ENCODE measurements around the gene NELFCD. TPM values are rescaled to one million over a fixed set of nuclear protein-coding genes. Genes with fewer than 3 reads are reported as not detected.

The NELFCD gene
- total RNA-seq, 2 experiments from 2014 or later: 95.7 to 97.0 TPM

GRCh38 chr20:59015411-59015810 lies 34.4 kb downstream of the NELFCD start:
- no peaks in the 10 kb centered on the region for H3K9me3 ChIP-seq (ENCODE audit: control insufficient read depth in 1 of 2, insufficient read depth in 1 of 2, low read length in 2 of 2)
- Mint-ChIP-seq H3K9me3 (no peaks in the 10 kb centered on the region), H3K27ac (no peak overlapping the region), H3K4me3 (no peak overlapping the region), H3K4me1 (ENCODE audit: low read depth) (peaks cover 41% of the 10 kb centered on the region), H3K27me3 (no peaks in the 10 kb centered on the region), H3K36me3 (ENCODE audit: low read depth) (no peaks in the 10 kb centered on the region)
- TF ChIP-seq, protein P1, sequence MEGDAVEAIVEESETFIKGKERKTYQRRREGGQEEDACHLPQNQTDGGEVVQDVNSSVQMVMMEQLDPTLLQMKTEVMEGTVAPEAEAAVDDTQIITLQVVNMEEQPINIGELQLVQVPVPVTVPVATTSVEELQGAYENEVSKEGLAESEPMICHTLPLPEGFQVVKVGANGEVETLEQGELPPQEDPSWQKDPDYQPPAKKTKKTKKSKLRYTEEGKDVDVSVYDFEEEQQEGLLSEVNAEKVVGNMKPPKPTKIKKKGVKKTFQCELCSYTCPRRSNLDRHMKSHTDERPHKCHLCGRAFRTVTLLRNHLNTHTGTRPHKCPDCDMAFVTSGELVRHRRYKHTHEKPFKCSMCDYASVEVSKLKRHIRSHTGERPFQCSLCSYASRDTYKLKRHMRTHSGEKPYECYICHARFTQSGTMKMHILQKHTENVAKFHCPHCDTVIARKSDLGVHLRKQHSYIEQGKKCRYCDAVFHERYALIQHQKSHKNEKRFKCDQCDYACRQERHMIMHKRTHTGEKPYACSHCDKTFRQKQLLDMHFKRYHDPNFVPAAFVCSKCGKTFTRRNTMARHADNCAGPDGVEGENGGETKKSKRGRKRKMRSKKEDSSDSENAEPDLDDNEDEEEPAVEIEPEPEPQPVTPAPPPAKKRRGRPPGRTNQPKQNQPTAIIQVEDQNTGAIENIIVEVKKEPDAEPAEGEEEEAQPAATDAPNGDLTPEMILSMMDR (IDR thresholded peaks at IDR 0.05): no peak
- H3K4me3 ChIP-seq (ENCODE audit: low read length): no peak overlapping the region
- intact Hi-C loops (cut with DNase I, micrococcal nuclease): no loop called here
- H3K27ac ChIP-seq (ENCODE audit: low read depth in 1 of 2, low read length in 2 of 2): no peak overlapping the region
- ChIA-PET POLR2A (interaction anchor here (2.1 kb wide), 1 partner anchor 17 kb away, joined by 6 read pairs; the partner anchor contains the start of gene ATP5F1E), CTCF (no interaction called here)
- H3K36me3 ChIP-seq (ENCODE audit: insufficient read depth, low read length): peaks cover 2% of the 10 kb centered on the region
- ATAC-seq (ENCODE audit: poor library complexity) (no peak), DNase-seq (no peak)
- H3K27me3 ChIP-seq (ENCODE audit: control insufficient read depth in 1 of 2, insufficient read depth in 2 of 2, low read length in 2 of 2): no peaks in the 10 kb centered on the region
- H3K4me1 ChIP-seq (ENCODE audit: insufficient read depth, low read length): peaks cover 27% of the 10 kb centered on the region

DNA sequence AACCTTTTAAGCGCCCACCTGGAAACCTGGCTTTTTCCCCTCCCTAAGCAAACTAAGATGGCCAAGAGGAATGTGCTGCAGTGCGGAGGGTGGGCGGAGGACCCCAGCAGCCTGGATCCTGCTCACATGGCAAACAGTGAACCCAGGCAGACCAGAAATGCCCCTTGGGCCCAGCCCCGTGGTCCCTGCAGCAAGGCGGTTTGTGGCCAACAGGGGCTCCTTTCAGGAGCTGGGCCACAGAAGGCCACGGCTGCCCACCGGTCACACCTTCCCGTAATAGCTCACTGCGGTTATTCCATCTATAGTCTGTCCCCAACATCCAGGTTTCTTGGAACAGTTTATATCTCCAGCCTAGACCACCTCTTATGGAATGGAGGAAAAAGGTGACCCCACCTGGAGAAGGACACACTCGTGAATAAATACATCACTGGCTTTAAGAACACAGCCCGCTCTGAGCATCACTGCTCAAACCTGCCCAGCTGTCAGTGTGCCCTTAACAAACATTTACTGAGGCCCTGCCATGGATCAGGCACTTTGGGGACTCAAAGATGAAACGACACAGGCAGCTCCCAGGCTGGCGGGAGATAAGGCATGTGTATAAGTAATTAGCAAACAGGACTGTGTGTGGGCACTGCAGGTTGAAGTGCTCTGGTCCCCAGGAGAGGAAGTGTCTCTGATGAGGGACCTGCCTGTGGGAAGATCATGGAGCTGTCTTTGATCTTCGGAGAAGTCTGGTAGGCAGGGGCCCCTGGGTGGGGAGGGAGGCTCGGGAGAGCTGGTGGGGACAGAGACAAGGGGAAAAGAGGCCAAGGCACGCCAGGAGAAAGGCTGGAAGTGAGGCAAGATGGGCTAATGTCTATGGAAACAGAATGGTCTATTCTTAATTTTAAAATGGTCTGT lies 35.0 kb downstream of the NELFCD start:
- H3K27ac ChIP-seq (ENCODE audit: low read depth in 1 of 2, low read length in 2 of 2): no peak overlapping the region
- peaks cover 2% of the 10 kb centered on the region for H3K36me3 ChIP-seq (ENCODE audit: insufficient read depth, low read length)
- H3K9me3 ChIP-seq (ENCODE audit: control insufficient read depth in 1 of 2, insufficient read depth in 1 of 2, low read length in 2 of 2): no peaks in the 10 kb centered on the region
- intact Hi-C loops (cut with DNase I, micrococcal nuclease): no loop called here
- Mint-ChIP-seq H3K9me3 (no peaks in the 10 kb centered on the region), H3K27me3 (no peaks in the 10 kb centered on the region), H3K4me3 (no peak overlapping the region), H3K36me3 (ENCODE audit: low read depth) (no peaks in the 10 kb centered on the region), H3K27ac (no peak overlapping the region), H3K4me1 (ENCODE audit: low read depth) (peaks cover 39% of the 10 kb centered on the region)
- POLR2A ChIA-PET: interaction anchor here (0.5 to 2.1 kb wide), 2 partner anchors 12 to 16 kb away, joined by 4 to 6 read pairs; partner anchors contain the start of gene ATP5F1E
- no peaks in the 10 kb centered on the region for H3K27me3 ChIP-seq (ENCODE audit: control insufficient read depth in 1 of 2, insufficient read depth in 2 of 2, low read length in 2 of 2)
- ATAC-seq (ENCODE audit: poor library complexity) (no peak), DNase-seq (no peak)
- CTCF ChIA-PET: no interaction called here
- peaks cover 27% of the 10 kb centered on the region for H3K4me1 ChIP-seq (ENCODE audit: insufficient read depth, low read length)
- no peak overlapping the region for H3K4me3 ChIP-seq (ENCODE audit: low read length)
- TF ChIP-seq, protein P1 (IDR thresholded peaks at IDR 0.05): no peak

DNA sequence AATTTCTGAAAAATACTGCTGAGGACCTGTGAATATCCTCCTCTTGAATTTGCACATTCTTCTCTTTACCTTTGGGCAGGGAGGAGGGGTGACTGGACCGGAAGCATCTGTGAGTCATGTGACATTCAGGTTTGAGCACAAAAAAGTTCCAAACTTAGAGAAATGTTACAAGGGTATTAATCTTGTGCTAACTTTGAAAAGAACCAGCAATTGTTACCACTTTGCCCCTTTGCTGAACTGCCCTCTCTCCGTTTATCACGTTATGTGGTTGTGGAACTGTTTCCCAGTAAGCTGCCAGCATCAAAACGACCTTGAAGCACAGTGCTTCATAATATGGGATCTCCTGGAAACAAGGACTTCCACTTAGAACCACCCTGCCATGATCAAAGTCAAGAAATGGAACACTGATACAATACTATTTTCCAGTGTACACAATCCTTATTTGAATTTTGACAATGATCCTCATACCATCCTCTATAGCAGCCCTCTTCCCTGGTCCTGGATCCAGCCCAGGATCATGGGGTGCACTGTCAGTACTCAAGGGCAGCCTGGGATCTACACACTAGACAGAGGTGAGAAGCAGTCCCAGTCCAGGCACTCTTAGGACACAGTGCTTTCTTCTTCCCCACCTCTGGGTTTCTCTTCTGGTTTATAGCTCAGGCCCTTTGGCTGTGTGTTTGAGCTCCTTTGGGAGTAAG lies 35.9 kb downstream of the NELFCD start:
- Mint-ChIP-seq H3K9me3 (no peaks in the 10 kb centered on the region), H3K36me3 (ENCODE audit: low read depth) (no peaks in the 10 kb centered on the region), H3K27ac (no peak overlapping the region), H3K4me3 (no peak overlapping the region), H3K27me3 (no peaks in the 10 kb centered on the region), H3K4me1 (ENCODE audit: low read depth) (peaks cover 39% of the 10 kb centered on the region)
- Histone ChIP-seq H3K27me3 (ENCODE audit: control insufficient read depth in 1 of 2, insufficient read depth in 2 of 2, low read length in 2 of 2) (no peaks in the 10 kb centered on the region), H3K4me3 (ENCODE audit: low read length) (no peak overlapping the region), H3K36me3 (ENCODE audit: insufficient read depth, low read length) (peaks cover 2% of the 10 kb centered on the region), H3K27ac (ENCODE audit: low read depth in 1 of 2, low read length in 2 of 2) (no peak overlapping the region), H3K9me3 (ENCODE audit: control insufficient read depth in 1 of 2, insufficient read depth in 1 of 2, low read length in 2 of 2) (no peaks in the 10 kb centered on the region), H3K4me1 (ENCODE audit: insufficient read depth, low read length) (peaks cover 27% of the 10 kb centered on the region)
- ATAC-seq (ENCODE audit: poor library complexity): peak; percentile 28
- ChIA-PET CTCF (no interaction called here), POLR2A (interaction anchor here (0.5 to 2.1 kb wide), 3 partner anchors 11 to 15 kb away, joined by 3 to 6 read pairs (median 4); partner anchors contain the start of gene ATP5F1E)
- intact Hi-C loops (cut with DNase I, micrococcal nuclease): no loop called here
- TF ChIP-seq, protein P1 (IDR thresholded peaks at IDR 0.05): no peak
- peak in 2 of 14 experiments; percentile 35 to 47 for DNase-seq

Data from CD4-positive, alpha-beta T cell (primary cell).